Suprapubic skin (tissue), 4 donors: Measurements from ENCODE around the gene C6orf52.

Experiments used
- CTCF ChIP-seq, 2 donors: fragments of 200-600 bp in 1 of 2; fragments of 450-650 bp in 1 of 2; sonication (generic) in 1 of 2; IDR thresholded peaks; one replicate each; pipeline ENCODE4 v1.5.1; 2016 to 2019; ENCODE audit warnings: antibody characterized with exemption in 2 of 2, mild to moderate bottlenecking in 1 of 2, moderate library complexity in 1 of 2
- POLR2A ChIP-seq, 2 donors: fragments of 450-650 bp; IDR thresholded peaks; one replicate each; pipeline ENCODE4 v1.6.1; 2017; ENCODE audit warnings: antibody characterized with exemption in 2 of 2, mild to moderate bottlenecking in 2 of 2, moderate library complexity in 2 of 2
- POLR2AphosphoS5 ChIP-seq, 3 donors: sonication (generic); formaldehyde crosslinking; IDR thresholded peaks; one replicate each; pipeline ENCODE4 v1.6.1; 2017; ENCODE audit warnings: antibody characterized with exemption in 3 of 3

- no peak for TF ChIP-seq CTCF (IDR thresholded peaks at IDR 0.05)
- no peak for TF ChIP-seq POLR2A (IDR thresholded peaks at IDR 0.05)
- no peak for TF ChIP-seq POLR2AphosphoS5 (IDR thresholded peaks at IDR 0.05)
Observed at GRCh38 chr6:10725716-10726115, 31.3 kb upstream of the C6orf52 start.
